ENCODE results near the gene FGF3.

The FGF3 gene

DNA sequence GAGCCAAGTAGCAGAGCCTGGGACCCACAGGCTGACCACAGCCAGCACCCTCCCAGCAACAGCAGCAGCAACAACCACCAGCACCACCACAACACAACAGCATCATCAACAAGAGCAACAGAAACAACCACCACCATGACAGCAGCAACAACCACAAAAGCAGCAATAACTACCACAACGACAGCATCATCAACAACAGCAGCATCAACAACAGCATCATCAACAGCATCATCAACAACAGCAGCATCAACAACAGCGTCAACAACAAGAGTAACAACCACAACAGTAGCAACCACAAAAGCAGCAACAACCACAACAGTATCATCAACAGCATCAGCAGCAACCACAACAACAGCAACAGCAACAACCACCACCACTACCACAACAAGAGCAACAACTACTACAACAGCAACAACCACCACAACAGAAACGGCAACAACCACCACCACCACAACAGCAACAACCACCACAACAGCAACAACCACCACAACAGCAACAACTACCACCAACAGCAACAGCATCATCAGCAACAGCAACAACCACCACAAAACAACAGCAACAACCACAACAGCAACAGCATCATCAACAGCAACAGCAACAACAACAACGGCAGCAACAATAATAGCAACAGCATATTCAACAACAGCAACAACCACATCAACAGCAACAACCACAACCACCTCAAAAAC lies 22.1 kb upstream of the FGF3 start:
- Histone ChIP-seq H3K27me3 (ENCODE audit: insufficient read depth, low read length, poor library complexity) (peaks cover 4% of the 10 kb centered on the region), H3K79me2 (ENCODE audit: insufficient read depth, low read length) (no peaks in the 10 kb centered on the region), H2AFZ (ENCODE audit: low read depth, low read length) (no peak overlapping the region), H3K4me1 (ENCODE audit: insufficient read depth, low read length) (no peaks in the 10 kb centered on the region), H3K9me3 (ENCODE audit: insufficient read depth, low read length, severe bottlenecking) (no peaks in the 10 kb centered on the region), H3K9ac (ENCODE audit: low read depth, low read length) (no peak overlapping the region), H3K4me3 (ENCODE audit: low read depth in 1 of 2, low read length in 2 of 2) (no peak overlapping the region), H4K20me1 (ENCODE audit: insufficient read depth, low read length) (no peaks in the 10 kb centered on the region), H3K27ac (ENCODE audit: low read length) (no peak overlapping the region), H3K4me2 (ENCODE audit: insufficient read depth, low read length) (no peak overlapping the region), H3K36me3 (ENCODE audit: insufficient read depth, low read length) (no peaks in the 10 kb centered on the region)
- TF ChIP-seq EZH2 (IDR thresholded peaks at IDR 0.05; ENCODE audit: borderline replicate concordance, low read depth, low read length, severe bottlenecking): no peak
- TF ChIP-seq, protein P1, sequence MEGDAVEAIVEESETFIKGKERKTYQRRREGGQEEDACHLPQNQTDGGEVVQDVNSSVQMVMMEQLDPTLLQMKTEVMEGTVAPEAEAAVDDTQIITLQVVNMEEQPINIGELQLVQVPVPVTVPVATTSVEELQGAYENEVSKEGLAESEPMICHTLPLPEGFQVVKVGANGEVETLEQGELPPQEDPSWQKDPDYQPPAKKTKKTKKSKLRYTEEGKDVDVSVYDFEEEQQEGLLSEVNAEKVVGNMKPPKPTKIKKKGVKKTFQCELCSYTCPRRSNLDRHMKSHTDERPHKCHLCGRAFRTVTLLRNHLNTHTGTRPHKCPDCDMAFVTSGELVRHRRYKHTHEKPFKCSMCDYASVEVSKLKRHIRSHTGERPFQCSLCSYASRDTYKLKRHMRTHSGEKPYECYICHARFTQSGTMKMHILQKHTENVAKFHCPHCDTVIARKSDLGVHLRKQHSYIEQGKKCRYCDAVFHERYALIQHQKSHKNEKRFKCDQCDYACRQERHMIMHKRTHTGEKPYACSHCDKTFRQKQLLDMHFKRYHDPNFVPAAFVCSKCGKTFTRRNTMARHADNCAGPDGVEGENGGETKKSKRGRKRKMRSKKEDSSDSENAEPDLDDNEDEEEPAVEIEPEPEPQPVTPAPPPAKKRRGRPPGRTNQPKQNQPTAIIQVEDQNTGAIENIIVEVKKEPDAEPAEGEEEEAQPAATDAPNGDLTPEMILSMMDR (IDR thresholded peaks at IDR 0.05; ENCODE audit: borderline replicate concordance, extremely low read depth, low read length, poor library complexity, severe bottlenecking): no peak
- DNase-seq: no peak
- ATAC-seq (ENCODE audit: insufficient read depth, low read depth): no peak

DNA sequence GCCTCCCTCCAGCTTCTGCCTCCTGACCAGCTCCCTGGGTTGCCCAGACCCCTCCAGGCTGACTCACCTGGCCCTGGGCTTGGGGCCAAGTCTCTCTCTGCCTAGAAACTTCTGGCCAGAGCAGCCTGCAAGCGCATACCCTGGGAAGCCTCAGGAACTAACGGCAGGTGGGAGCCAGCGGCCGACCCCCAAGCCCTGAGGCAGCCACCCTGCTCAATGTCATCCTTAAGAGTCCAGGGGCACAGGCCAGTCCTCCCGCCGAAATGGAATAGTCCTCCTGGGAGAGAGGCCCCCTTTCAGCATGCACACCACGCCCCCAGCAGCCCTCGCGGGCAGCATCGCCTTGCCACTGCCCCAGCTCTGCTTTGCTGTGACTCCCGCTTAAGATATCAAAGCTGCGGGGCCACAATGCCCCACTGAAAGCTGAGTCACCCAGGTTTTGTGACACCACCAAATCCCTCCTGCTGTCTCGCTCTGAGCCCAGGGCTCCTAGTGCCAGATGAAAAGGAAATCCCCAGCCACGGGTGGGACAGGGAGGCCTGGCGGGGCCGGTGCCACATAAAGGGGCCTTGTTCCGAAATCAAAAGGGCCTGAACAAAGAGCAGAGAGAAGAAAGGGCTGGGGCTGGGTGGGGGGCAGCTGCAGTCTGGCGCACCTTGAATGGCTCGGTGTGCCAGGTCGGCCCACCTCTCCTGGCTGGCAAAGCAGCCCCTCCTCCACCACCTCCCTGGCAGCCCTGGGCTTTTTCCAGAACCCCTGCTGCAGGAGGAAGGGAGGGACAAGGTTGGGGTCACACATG lies 21.4 kb upstream of the FGF3 start:
- Histone ChIP-seq H3K27ac (ENCODE audit: low read length) (no peak overlapping the region), H3K4me2 (ENCODE audit: insufficient read depth, low read length) (no peak overlapping the region), H3K9ac (ENCODE audit: low read depth, low read length) (no peak overlapping the region), H3K27me3 (ENCODE audit: insufficient read depth, low read length, poor library complexity) (no peaks in the 10 kb centered on the region), H3K4me1 (ENCODE audit: insufficient read depth, low read length) (no peaks in the 10 kb centered on the region), H3K79me2 (ENCODE audit: insufficient read depth, low read length) (no peaks in the 10 kb centered on the region), H4K20me1 (ENCODE audit: insufficient read depth, low read length) (no peaks in the 10 kb centered on the region), H3K36me3 (ENCODE audit: insufficient read depth, low read length) (no peaks in the 10 kb centered on the region), H3K9me3 (ENCODE audit: insufficient read depth, low read length, severe bottlenecking) (no peaks in the 10 kb centered on the region), H2AFZ (ENCODE audit: low read depth, low read length) (no peak overlapping the region), H3K4me3 (ENCODE audit: low read depth in 1 of 2, low read length in 2 of 2) (no peak overlapping the region)
- ATAC-seq (ENCODE audit: insufficient read depth, low read depth) (no peak), DNase-seq (no peak)
- TF ChIP-seq, protein P1 (IDR thresholded peaks at IDR 0.05; ENCODE audit: borderline replicate concordance, extremely low read depth, low read length, poor library complexity, severe bottlenecking): no peak
- no peak for TF ChIP-seq EZH2 (IDR thresholded peaks at IDR 0.05; ENCODE audit: borderline replicate concordance, low read depth, low read length, severe bottlenecking)

DNA sequence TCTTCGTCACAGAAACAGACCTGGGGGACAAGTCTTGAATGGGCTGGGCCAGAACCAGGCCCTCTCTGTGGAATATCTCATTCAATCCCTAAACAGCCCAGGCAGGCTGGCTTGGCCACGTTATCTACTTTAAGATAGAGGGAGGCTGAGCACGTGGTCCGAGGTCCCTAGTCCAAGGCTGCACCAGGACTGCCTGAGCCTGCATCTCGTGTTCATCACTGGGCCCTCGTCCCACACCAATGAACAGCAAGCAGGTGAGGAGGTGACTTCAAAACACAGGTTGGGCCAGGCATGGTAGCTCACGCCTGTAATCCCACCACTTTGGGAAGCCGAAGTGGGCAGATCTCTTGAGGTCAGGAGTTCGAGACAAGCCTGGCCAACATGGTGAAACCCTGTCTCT lies 20.3 kb upstream of the FGF3 start:
- H3K4me1 ChIP-seq (ENCODE audit: insufficient read depth, low read length): no peaks in the 10 kb centered on the region
- DNase-seq: no peak

More for the DNA sequence above, 20.3 kb upstream of the FGF3 start:
- Histone ChIP-seq H3K4me2 (ENCODE audit: insufficient read depth, low read length) (no peak overlapping the region), H3K27me3 (ENCODE audit: insufficient read depth, low read length, poor library complexity) (no peaks in the 10 kb centered on the region), H3K36me3 (ENCODE audit: insufficient read depth, low read length) (no peaks in the 10 kb centered on the region), H3K9ac (ENCODE audit: low read depth, low read length) (no peak overlapping the region), H3K27ac (ENCODE audit: low read length) (no peak overlapping the region), H4K20me1 (ENCODE audit: insufficient read depth, low read length) (no peaks in the 10 kb centered on the region; the same call in 1 of the 2 replicates), H2AFZ (ENCODE audit: low read depth, low read length) (no peak overlapping the region), H3K9me3 (ENCODE audit: insufficient read depth, low read length, severe bottlenecking) (no peaks in the 10 kb centered on the region), H3K79me2 (ENCODE audit: insufficient read depth, low read length) (no peaks in the 10 kb centered on the region), H3K4me3 (ENCODE audit: low read depth in 1 of 2, low read length in 2 of 2) (no peak overlapping the region)
- ATAC-seq (ENCODE audit: insufficient read depth, low read depth): no peak
- no peak for TF ChIP-seq EZH2 (IDR thresholded peaks at IDR 0.05; ENCODE audit: borderline replicate concordance, low read depth, low read length, severe bottlenecking)
- TF ChIP-seq, protein P1 (IDR thresholded peaks at IDR 0.05; ENCODE audit: borderline replicate concordance, extremely low read depth, low read length, poor library complexity, severe bottlenecking): no peak
